Loucy (cell line): ENCODE data around the gene ITGB7.

Experiments used
- H2AFZ ChIP-seq: fragments of 200-600 bp; sonication (generic); 2 replicates; pipeline ENCODE4 v1.6.0; 2016; ENCODE audit warnings: antibody characterized with exemption, mild to moderate bottlenecking, low read length, moderate library complexity
- H3F3A ChIP-seq: fragments of 200-600 bp; 2 replicates; pipeline ENCODE4 v1.6.0; 2016; ENCODE audit warnings: antibody characterized with exemption, low read depth, mild to moderate bottlenecking
- H3K27me3 ChIP-seq: fragments of 200-600 bp; sonication (generic); 2 replicates; pipeline ENCODE4 v1.6.1; 2014; ENCODE audit warnings: low read length, mild to moderate bottlenecking; ENCODE audit not compliant: insufficient read depth, poor library complexity, severe bottlenecking
- H3K36me3 ChIP-seq: fragments of 200-600 bp; sonication (generic); 2 replicates; pipeline ENCODE4 v1.6.1; 2016; ENCODE audit warnings: low read length; ENCODE audit not compliant: insufficient read depth
- H3K4me1 ChIP-seq: fragments of 200-600 bp; sonication (generic); 2 replicates; pipeline ENCODE4 v1.5.1; 2014; ENCODE audit warnings: low read length, mild to moderate bottlenecking; ENCODE audit not compliant: insufficient read depth, poor library complexity, severe bottlenecking
- H3K4me2 ChIP-seq: fragments of 200-600 bp; sonication (generic); 2 replicates; pipeline ENCODE4 v1.6.0; 2014; ENCODE audit warnings: antibody characterized with exemption, low read length, low read depth, mild to moderate bottlenecking; ENCODE audit not compliant: poor library complexity, severe bottlenecking
- H3K4me3 ChIP-seq: fragments of 200-600 bp; sonication (generic); 2 replicates; pipeline ENCODE4 v1.5.1; 2014; ENCODE audit warnings: low read length, mild to moderate bottlenecking, mixed read lengths; ENCODE audit not compliant: poor library complexity, severe bottlenecking
- H3K79me2 ChIP-seq: fragments of 200-600 bp; sonication (generic); 2 replicates; pipeline ENCODE4 v1.6.1; 2014; ENCODE audit warnings: low read length; ENCODE audit not compliant: insufficient read depth
- H3K9ac ChIP-seq: fragments of 200-600 bp; sonication (generic); 2 replicates; pipeline ENCODE4 v1.6.0; 2014; ENCODE audit warnings: mild to moderate bottlenecking, low read depth, low read length, moderate library complexity; ENCODE audit not compliant: poor library complexity, severe bottlenecking
- H3K9me2 ChIP-seq: fragments of 200-600 bp; sonication (generic); replicated peaks from 2 replicates; pipeline ENCODE4 v1.6.1; 2016; ENCODE audit warnings: low read depth, low read length, mixed read lengths
- H3K9me3 ChIP-seq: fragments of 200-600 bp; sonication (generic); 2 replicates; pipeline ENCODE4 v1.6.1; 2014; ENCODE audit warnings: mild to moderate bottlenecking, antibody characterized with exemption, low read length, low read depth; ENCODE audit not compliant: insufficient read depth
- H4K20me1 ChIP-seq: fragments of 200-600 bp; sonication (generic); 2 replicates; pipeline ENCODE4 v1.6.0; 2014; ENCODE audit warnings: antibody characterized with exemption, low read length, mild to moderate bottlenecking; ENCODE audit not compliant: insufficient read depth, poor library complexity, severe bottlenecking
- EZH2phosphoT487 ChIP-seq: fragments of 200-600 bp; IDR thresholded peaks from 2 replicates; pipeline ENCODE4 v1.6.1; 2018; ENCODE audit warnings: antibody characterized with exemption, mild to moderate bottlenecking, moderate library complexity, borderline replicate concordance
- TF ChIP-seq, protein P1 (sequence below): fragments of 200-600 bp; sonication (generic); conservative IDR thresholded peaks from 2 replicates; pipeline ENCODE4 v1.5.1; 2014; ENCODE audit warnings: mild to moderate bottlenecking, antibody characterized with exemption, low read length

The ITGB7 gene

DNA sequence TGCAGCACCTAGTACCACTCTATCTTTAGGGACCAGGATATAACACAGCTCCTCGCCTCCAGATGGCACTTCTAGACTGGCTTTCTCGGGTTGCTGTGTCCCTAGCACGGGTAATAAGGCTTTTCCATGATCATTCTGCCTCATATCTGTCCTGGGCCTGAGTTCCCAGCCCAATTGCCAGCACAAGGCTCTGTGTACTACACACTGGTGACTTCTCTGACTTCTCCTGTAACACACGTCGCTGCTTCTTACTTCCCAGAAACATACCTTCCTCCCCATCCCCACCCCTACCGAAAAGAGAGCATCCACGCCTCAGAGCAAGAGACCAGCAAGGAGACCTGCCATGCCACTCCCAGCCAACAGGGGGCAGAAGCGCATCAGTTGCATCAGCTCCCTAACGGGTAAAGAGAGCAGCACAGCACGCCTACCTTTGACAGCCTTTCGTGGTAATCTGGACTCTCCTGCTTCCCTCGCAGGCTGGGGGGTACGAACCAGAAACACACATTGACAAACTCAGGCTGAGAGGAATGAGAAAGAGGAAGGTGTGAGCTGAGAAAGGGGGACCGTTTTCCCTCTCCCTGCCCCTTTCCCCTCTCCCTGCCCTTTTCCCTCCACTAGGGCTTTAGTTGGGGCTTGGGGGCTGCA lies 47.7 kb downstream of the ITGB7 start:
- no peaks in the 10 kb centered on the region for H3K9me2 ChIP-seq
- H3K9ac ChIP-seq, result peak overlapping the region; percentile 29
- H3K4me1 ChIP-seq, result peaks cover 6% of the 10 kb centered on the region
- no peaks in the 10 kb centered on the region for H3K36me3 ChIP-seq
- H3F3A ChIP-seq, result no peaks in the 10 kb centered on the region
- H3K27me3 ChIP-seq, result no peaks in the 10 kb centered on the region
- peak overlapping the region; percentile 41 for H3K4me2 ChIP-seq
- TF ChIP-seq EZH2phosphoT487, result no peak
- TF ChIP-seq, protein P1, sequence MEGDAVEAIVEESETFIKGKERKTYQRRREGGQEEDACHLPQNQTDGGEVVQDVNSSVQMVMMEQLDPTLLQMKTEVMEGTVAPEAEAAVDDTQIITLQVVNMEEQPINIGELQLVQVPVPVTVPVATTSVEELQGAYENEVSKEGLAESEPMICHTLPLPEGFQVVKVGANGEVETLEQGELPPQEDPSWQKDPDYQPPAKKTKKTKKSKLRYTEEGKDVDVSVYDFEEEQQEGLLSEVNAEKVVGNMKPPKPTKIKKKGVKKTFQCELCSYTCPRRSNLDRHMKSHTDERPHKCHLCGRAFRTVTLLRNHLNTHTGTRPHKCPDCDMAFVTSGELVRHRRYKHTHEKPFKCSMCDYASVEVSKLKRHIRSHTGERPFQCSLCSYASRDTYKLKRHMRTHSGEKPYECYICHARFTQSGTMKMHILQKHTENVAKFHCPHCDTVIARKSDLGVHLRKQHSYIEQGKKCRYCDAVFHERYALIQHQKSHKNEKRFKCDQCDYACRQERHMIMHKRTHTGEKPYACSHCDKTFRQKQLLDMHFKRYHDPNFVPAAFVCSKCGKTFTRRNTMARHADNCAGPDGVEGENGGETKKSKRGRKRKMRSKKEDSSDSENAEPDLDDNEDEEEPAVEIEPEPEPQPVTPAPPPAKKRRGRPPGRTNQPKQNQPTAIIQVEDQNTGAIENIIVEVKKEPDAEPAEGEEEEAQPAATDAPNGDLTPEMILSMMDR, result peak; percentile 99
- H2AFZ ChIP-seq, result peak overlapping the region; percentile 86
- H3K4me3 ChIP-seq, result no peak overlapping the region
- H3K9me3 ChIP-seq, result no peaks in the 10 kb centered on the region
- H3K79me2 ChIP-seq, result no peaks in the 10 kb centered on the region
- no peaks in the 10 kb centered on the region for H4K20me1 ChIP-seq

DNA sequence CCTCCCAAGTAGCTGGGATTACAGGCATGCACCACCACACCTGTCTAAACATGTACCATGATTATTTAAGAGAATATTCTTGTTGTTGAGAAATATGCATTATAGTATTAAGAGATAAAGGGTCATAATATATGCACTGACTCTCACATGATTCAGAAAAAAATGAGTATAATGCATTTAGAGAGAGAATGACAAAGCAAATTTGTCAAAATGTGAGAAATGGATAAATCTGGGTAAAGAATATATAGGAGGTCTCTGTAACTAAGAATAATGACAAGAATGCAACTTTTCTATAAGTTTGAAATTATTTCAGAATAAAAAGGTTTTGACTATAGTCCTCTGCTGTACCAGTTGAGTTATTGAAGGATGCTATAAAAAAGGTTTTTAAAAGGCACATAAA lies 54.7 kb downstream of the ITGB7 start:
- H3K27me3 ChIP-seq, result no peaks in the 10 kb centered on the region
- no peaks in the 10 kb centered on the region for H4K20me1 ChIP-seq
- H3K9ac ChIP-seq, result no peak overlapping the region
- H3K79me2 ChIP-seq, result no peaks in the 10 kb centered on the region
- H3K9me3 ChIP-seq, result no peaks in the 10 kb centered on the region
- H3K4me1 ChIP-seq, result no peaks in the 10 kb centered on the region
- no peak for TF ChIP-seq EZH2phosphoT487
- TF ChIP-seq, protein P1, result no peak
- H3K4me2 ChIP-seq, result no peak overlapping the region
- no peaks in the 10 kb centered on the region for H3K9me2 ChIP-seq
- no peaks in the 10 kb centered on the region for H3K36me3 ChIP-seq
- no peak overlapping the region for H2AFZ ChIP-seq
- no peaks in the 10 kb centered on the region for H3F3A ChIP-seq
- H3K4me3 ChIP-seq, result no peak overlapping the region

DNA sequence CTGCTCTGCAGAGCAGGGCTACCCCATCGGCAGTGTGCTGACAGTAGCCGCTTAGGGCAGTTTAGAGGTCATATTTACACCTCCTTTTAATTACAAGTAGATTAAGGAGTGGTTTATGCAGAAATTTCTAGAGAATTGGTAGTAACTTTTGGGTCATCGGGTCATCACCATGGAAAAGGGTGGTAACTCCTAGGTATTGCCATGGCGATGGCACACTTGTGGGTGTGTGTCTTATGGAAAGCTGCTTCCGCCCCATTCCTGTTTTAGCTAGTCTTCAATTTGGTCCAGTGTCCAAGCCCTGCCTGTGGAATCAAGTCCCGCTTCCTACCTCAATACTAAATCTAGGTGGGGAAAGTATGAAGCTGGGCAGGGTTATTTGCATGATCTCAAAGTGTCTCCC lies 56.0 kb downstream of the ITGB7 start:
- Histone ChIP-seq H4K20me1 (no peaks in the 10 kb centered on the region), H3K9ac (no peak overlapping the region), H3K9me3 (no peaks in the 10 kb centered on the region), H3K4me2 (no peak overlapping the region), H3K36me3 (no peaks in the 10 kb centered on the region), H3F3A (no peaks in the 10 kb centered on the region), H3K79me2 (no peaks in the 10 kb centered on the region), H3K9me2 (no peaks in the 10 kb centered on the region), H3K4me1 (no peaks in the 10 kb centered on the region), H3K4me3 (no peak overlapping the region), H3K27me3 (no peaks in the 10 kb centered on the region), H2AFZ (no peak overlapping the region)
- TF ChIP-seq EZH2phosphoT487, result no peak
- TF ChIP-seq, protein P1, result no peak
